A549 (cell line): Measurements from ENCODE around the gene XRCC4.

Source experiments
- CEBPB ChIP-seq, 2 experiments: fragments of >200 bp in 1 of 2; sonication (Bioruptor Twin) in 1 of 2; formaldehyde crosslinking in 1 of 2; IDR thresholded peaks; 2 replicates each; pipeline ENCODE4 v1.6.1; 2012 to 2016
- CHD2 ChIP-seq: fragments of 150-350 bp; IDR thresholded peaks from 2 replicates; pipeline ENCODE4 v1.6.1; 2014; ENCODE audit warnings: low read length; ENCODE audit not compliant: partially characterized antibody
- CHD4 ChIP-seq: fragments of 200-600 bp; sonication (generic); IDR thresholded peaks from 2 replicates; pipeline ENCODE4 v1.6.1; 2016; ENCODE audit warnings: antibody characterized with exemption, mild to moderate bottlenecking, borderline replicate concordance
- JUNB ChIP-seq: fragments of >200 bp; sonication (Bioruptor Twin); formaldehyde crosslinking; IDR thresholded peaks from 2 replicates; pipeline ENCODE4 v1.6.1; 2016
- NFE2L2 ChIP-seq: fragments of 150-350 bp; conservative IDR thresholded peaks from 2 replicates; pipeline ENCODE4 v1.6.1; 2014; ENCODE audit warnings: low read length
- POLR2A ChIP-seq: IDR thresholded peaks from 2 replicates; pipeline ENCODE4 v1.6.1; 2012; ENCODE audit warnings: mild to moderate bottlenecking, low read length
- RAD21 ChIP-seq, 2 experiments: fragments of >200 bp in 1 of 2; sonication (Bioruptor Twin) in 1 of 2; formaldehyde crosslinking in 1 of 2; IDR thresholded peaks in 1 of 2; conservative IDR thresholded peaks in 1 of 2; 2 replicates in 1 of 2; 3 replicates in 1 of 2; pipeline ENCODE4 v1.6.1; 2012 to 2018; ENCODE audit warnings: inconsistent platforms in 1 of 2
- SREBF2 ChIP-seq: fragments of 450-650 bp; IDR thresholded peaks from 2 replicates; pipeline ENCODE4 v1.6.1; 2014; ENCODE audit warnings: mild to moderate bottlenecking, moderate library complexity
- ZFP36 ChIP-seq: fragments of 450-650 bp; IDR thresholded peaks from 2 replicates; pipeline ENCODE4 v1.6.1; 2014; ENCODE audit warnings: borderline replicate concordance; ENCODE audit not compliant: partially characterized antibody
- TF ChIP-seq, protein P1 (sequence below): fragments of >200 bp; sonication (Bioruptor Twin); formaldehyde crosslinking; IDR thresholded peaks from 3 replicates; pipeline ENCODE4 v1.5.1; 2016
- TF ChIP-seq, protein P2 (sequence below): fragments of 250-450 bp; sonication (Bioruptor Pico); IDR thresholded peaks from 2 replicates; pipeline ENCODE4 v1.5.0; 2021; ENCODE audit warnings: mild to moderate bottlenecking, moderate library complexity, borderline replicate concordance
- TF ChIP-seq, protein P3 (sequence below): IDR thresholded peaks from 2 replicates; pipeline ENCODE4 v1.6.1; 2012
- TF ChIP-seq, protein P4 (sequence below): fragments of 450-650 bp; IDR thresholded peaks from 2 replicates; pipeline ENCODE4 v1.6.1; 2014; ENCODE audit warnings: antibody characterized with exemption
- TF ChIP-seq, protein P5 (sequence below): IDR thresholded peaks from 2 replicates; pipeline ENCODE4 v1.6.1; 2012

DNA sequence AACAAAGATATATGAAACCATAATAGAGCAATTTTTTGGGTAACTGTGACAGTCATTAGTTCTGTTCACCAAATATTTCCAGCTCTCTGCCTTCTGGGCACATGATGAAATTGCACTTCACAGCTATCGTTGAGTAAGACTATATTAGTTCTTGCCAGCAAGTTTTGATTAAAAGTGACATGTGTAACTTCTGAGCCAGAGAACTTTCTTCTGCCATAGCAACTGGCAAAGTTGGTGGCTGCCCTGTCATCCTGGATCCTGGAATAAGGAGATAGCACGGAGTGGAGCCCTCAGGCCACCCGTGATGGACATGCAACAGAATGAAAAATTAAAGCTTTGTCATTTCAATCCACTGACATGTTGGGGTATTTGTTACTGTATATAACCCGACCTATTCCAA, 199.8 kb downstream of the XRCC4 start:
- TF ChIP-seq, protein P1, sequence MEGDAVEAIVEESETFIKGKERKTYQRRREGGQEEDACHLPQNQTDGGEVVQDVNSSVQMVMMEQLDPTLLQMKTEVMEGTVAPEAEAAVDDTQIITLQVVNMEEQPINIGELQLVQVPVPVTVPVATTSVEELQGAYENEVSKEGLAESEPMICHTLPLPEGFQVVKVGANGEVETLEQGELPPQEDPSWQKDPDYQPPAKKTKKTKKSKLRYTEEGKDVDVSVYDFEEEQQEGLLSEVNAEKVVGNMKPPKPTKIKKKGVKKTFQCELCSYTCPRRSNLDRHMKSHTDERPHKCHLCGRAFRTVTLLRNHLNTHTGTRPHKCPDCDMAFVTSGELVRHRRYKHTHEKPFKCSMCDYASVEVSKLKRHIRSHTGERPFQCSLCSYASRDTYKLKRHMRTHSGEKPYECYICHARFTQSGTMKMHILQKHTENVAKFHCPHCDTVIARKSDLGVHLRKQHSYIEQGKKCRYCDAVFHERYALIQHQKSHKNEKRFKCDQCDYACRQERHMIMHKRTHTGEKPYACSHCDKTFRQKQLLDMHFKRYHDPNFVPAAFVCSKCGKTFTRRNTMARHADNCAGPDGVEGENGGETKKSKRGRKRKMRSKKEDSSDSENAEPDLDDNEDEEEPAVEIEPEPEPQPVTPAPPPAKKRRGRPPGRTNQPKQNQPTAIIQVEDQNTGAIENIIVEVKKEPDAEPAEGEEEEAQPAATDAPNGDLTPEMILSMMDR = no peak
- TF ChIP-seq CHD2 = no peak
- TF ChIP-seq, protein P2, sequence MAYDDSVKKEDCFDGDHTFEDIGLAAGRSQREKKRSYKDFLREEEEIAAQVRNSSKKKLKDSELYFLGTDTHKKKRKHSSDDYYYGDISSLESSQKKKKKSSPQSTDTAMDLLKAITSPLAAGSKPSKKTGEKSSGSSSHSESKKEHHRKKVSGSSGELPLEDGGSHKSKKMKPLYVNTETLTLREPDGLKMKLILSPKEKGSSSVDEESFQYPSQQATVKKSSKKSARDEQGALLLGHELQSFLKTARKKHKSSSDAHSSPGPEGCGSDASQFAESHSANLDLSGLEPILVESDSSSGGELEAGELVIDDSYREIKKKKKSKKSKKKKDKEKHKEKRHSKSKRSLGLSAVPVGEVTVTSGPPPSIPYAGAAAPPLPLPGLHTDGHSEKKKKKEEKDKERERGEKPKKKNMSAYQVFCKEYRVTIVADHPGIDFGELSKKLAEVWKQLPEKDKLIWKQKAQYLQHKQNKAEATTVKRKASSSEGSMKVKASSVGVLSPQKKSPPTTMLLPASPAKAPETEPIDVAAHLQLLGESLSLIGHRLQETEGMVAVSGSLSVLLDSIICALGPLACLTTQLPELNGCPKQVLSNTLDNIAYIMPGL (CRISPR knock-in tag) = no peak
- no peak for TF ChIP-seq CEBPB (IDR thresholded peaks at IDR 0.05)
- no peak for TF ChIP-seq POLR2A
- TF ChIP-seq, protein P3, sequence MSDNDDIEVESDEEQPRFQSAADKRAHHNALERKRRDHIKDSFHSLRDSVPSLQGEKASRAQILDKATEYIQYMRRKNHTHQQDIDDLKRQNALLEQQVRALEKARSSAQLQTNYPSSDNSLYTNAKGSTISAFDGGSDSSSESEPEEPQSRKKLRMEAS = no peak
- no peak for TF ChIP-seq SREBF2
- TF ChIP-seq, protein P4, sequence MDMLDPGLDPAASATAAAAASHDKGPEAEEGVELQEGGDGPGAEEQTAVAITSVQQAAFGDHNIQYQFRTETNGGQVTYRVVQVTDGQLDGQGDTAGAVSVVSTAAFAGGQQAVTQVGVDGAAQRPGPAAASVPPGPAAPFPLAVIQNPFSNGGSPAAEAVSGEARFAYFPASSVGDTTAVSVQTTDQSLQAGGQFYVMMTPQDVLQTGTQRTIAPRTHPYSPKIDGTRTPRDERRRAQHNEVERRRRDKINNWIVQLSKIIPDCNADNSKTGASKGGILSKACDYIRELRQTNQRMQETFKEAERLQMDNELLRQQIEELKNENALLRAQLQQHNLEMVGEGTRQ = no peak
- TF ChIP-seq NFE2L2 = no peak
- TF ChIP-seq RAD21 (conservative IDR thresholded peaks at IDR 0.05 in 1 of 2, IDR thresholded peaks at IDR 0.05 in 1 of 2) = no peak
- TF ChIP-seq CHD4 = no peak
- no peak for TF ChIP-seq JUNB
- TF ChIP-seq ZFP36 = no peak
- TF ChIP-seq, protein P5, sequence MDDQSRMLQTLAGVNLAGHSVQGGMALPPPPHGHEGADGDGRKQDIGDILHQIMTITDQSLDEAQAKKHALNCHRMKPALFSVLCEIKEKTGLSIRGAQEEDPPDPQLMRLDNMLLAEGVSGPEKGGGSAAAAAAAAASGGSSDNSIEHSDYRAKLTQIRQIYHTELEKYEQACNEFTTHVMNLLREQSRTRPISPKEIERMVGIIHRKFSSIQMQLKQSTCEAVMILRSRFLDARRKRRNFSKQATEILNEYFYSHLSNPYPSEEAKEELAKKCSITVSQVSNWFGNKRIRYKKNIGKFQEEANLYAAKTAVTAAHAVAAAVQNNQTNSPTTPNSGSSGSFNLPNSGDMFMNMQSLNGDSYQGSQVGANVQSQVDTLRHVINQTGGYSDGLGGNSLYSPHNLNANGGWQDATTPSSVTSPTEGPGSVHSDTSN = no peak
